ENCODE measurements around the gene SH2D5.
"Not testable (repeated sequence)": the region's sequence is repeated elsewhere in the genome, so short reads cannot be mapped to it uniquely, and the experiment has no call there.

The SH2D5 gene

DNA sequence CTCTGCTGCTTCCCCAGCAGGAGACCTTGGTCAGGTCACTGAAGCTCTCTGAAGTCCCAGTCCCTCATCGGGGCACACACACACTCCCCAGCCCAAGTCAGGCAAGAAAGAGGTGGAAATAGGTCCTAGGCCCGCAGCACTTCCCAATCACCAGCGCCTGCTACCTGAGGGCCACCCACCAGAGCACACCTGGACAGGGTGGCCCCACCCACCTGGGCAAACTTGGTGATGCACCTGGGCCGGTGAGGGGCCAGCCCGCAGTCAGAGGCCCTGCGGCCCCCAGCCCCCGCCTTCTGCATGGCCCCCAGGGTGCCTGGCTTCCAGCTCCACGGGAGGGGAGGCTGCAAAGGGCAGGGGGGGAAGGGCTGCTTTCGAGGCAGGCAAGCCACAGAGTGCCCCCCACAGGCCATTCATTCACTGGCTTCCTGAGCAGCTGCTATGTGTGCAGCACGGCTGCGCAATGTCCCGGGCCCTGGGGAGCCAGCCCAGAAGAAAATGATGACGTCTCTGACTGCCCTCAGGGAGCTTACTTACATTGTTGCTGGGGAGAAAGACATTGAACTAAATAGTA, 4.7 kb downstream of the SH2D5 start:
- no peak for DNase-seq

DNA sequence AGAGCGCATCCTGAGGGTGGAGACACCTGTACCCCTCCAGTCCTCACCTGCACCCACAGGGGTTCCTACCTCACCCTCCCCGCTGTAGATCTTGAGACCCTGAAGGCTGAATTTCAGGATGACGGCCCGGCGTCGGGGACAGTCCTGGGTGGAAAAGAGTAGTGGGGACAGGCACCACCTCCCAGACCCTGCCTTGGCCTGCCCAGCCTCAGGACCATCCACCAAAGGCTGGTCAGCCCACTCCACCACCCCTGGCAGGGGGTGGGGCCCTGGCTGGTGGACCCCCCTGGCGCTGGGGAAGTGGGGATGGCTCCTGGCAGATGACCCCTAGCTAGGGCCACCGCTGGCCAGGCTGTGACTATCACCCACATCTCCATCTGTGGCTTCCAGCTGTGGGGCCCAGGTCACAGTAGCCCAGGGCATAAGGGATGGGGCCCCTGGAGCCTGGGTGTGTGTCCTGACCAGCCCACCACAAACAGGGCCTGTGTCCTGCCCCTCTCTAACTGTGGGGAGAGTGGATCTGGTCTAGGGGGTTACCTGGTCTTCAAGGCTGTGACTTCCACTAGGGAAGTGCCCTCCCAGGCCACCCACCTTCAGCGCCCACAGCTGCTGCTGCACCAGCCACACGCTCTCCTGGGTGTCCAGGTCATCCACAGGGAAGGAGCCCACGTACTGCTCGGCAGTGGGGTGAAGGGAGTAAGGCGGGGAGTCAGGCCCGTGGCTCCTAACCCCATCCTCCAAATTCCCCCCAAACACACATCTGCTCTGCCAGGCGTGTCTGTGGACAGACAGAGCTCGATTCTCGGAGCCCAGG, 5.4 kb downstream of the SH2D5 start:
- DNase-seq: no peak

DNA sequence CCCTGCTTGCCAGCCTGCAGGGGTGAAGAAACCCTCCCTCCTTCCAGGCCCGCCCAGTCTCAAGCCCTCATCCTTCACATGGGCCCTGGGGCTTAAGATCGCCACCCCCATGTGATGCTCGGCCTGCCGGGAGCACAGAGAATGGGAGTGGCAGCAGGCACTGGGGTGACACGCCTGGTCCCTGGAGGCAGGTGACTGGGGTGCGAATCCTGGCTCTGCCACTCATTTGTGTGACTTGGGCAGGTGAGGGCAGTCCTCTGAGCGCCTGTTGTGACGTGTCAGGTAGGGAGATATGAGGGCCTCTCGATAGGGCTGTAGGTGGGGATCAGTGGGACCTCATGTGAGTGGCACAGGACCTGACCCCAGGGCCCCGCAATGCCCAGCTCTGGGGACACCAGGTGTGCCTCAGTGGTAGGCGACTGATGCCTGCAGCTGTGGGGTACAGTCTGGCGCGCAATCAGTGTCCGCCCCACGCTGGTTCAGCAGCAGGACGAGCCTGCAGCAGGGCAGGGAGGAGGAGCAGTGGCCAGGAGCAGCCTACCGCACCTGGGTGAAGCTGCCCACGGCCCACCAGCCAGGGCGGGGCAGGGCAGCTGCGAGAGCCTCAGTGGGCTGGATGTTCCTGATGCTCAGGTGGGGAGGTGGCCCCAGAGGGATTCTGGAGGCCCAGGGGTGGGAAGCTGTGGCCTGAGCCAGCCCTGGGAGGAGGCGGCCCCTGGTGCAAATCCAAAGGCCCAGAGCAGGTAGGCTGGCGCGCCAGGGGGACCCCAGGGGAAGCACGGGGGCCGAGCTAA, 6.2 kb downstream of the SH2D5 start:
- DNase-seq: no peak

- peak; percentile 44 for DNase-seq
Measured at GRCh38 chr1:20725189-20726117, 7.0 kb downstream of the SH2D5 start.

DNA sequence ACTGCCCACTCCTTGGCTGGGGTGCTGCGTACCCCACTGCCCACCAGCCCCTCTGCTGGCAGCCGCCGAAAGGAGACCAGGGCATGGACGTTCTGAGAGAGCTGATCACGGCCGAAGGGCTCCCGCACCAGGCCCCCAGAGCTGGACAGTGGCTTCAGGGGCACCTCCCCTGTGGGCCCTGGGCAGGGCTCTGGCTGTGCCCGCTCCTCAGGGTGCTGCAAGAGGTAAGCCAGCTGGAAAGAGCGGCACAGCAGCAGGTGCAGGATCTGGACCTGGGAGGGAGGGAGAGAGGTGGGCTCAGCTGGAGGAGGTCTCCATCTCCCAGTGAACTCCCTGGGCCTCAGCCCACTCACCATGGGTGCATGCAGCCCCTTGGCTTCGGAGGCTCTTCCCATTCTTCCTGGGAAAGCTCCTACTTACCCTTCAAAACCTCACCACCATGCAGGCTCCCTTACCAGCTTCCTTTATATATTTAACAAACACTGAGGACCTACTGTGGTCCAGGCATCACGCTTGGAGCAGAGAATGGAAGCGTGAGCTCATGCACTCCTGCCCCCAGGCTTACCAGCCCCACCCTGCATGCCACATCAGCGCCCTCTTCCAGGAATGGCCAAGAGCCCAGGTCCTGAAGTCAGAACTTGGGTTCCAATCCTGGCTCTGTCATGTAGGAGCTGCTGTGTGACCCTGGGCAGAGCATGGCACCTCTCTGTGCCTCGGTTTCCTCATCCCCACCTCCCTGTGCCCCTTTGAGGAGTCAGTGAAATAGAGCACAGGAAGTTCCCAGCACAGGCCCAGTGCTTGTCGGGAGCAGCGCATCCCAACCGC, 7.9 kb downstream of the SH2D5 start:
- DNase-seq: no peak

DNA sequence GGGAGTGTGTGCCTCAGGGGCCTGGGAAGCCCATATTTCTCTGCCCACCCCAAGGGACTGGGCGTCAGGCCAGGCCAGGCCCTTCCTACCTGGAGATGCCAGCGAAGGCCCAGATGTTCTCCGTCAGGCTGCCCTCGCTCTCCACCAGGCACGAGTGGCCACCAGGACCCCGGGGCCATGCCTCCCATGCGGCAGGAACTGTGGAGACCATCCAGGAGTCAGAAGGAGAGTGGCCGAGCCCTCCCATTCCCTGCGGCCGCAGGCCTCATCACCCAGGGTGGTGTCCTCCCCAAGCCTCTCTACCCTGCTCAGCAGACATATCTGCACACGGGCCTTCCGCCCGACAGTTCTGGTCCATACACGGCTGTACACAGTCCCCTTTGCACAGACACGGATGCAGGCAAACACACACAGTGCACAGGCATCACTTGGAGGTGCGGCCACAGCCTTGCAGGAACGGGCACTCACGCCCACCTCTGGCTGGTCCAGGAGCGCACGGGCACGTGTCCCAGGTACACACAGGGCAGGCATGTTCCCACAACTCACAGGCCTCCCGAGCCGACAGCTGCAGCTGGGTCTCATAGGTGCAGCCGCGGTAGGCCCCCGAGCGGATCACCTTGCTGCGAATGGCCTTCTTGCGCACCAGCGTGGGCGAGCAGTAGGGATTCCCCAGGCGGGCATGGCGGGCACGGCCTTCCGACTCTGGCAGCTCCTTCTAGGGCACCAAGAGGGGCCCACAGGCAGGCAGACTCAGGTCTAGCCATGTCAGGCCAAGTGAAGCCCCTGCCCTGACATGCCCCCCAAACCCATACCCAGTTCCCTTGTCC, 8.8 kb downstream of the SH2D5 start:
- DNase-seq: no peak

DNA sequence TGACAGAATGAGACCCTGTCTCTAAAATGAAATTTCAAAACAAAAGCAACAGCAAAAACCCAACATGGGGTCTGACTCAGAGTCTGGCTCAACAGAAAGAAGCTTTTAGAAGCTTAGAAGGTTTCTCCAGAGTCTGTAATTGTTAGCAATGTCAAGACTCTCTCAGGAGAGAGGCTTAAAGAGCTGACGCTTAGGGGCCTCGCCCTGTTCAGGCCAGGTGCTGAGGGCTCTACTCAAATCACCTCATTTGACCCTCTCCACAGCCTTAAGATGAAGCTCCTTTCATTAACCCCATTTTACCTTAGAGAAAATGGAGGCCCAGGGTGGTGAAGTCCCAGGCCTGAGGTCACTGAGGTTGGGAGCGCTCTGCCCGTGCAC, 9.4 kb downstream of the SH2D5 start:
- no peak for DNase-seq

GRCh38 chr1:20721117-20722061, 11.1 kb downstream of the SH2D5 start:
- DNase-seq: no peak

GRCh38 chr1:20720631-20721091, 11.8 kb downstream of the SH2D5 start:
- no peak for DNase-seq

- no peak for DNase-seq
Measured at GRCh38 chr1:20719871-20720620, 12.5 kb downstream of the SH2D5 start.

- DNase-seq: no peak
Measured at GRCh38 chr1:20719261-20719660, 13.2 kb downstream of the SH2D5 start.

GRCh38 chr1:20718343-20718882, 14.1 kb downstream of the SH2D5 start:
- not testable (repeated sequence) for DNase-seq

- DNase-seq: peak; percentile 46
Measured at GRCh38 chr1:20717452-20718342, 14.8 kb downstream of the SH2D5 start, which contains the start of gene KIF17. KIF17 (minus strand) TSS chr1:20718007; CDS start chr1:20717706, 301 bp downstream.

- DNase-seq: no peak
Measured at GRCh38 chr1:20716232-20716631, 16.3 kb downstream of the SH2D5 start.

- no peak for DNase-seq
Measured at GRCh38 chr1:20715406-20715805, 17.1 kb downstream of the SH2D5 start.

- no peak for DNase-seq
Measured at GRCh38 chr1:20713440-20713839, 19.1 kb downstream of the SH2D5 start.

GRCh38 chr1:20712215-20712577, 20.3 kb downstream of the SH2D5 start:
- DNase-seq: no peak

Data from NCI-H1092 treated with DMSO at 0.1 percent for 48 hours (cell line).